HUES64 (cell line): ENCODE results near the gene MRPL39.

ENCODE experiments used
- H3K27ac ChIP-seq: 2 replicates; pipeline ENCODE4 v1.7.0; 2013; ENCODE audit warnings: low read depth, low read length, inconsistent platforms
- H3K27me3 ChIP-seq: 2 replicates; pipeline ENCODE4 v1.6.1; 2013; ENCODE audit warnings: mild to moderate bottlenecking, low read length; ENCODE audit not compliant: insufficient read depth
- H3K36me3 ChIP-seq: 2 replicates; pipeline ENCODE4 v1.6.1; 2013; ENCODE audit warnings: mild to moderate bottlenecking, low read length; ENCODE audit not compliant: insufficient read depth
- H3K4me1 ChIP-seq: 2 replicates; pipeline ENCODE4 v1.6.1; 2013; ENCODE audit warnings: mild to moderate bottlenecking, low read length, moderate library complexity; ENCODE audit not compliant: insufficient read depth
- H3K4me3 ChIP-seq: 2 replicates; pipeline ENCODE4 v1.5.1; 2013; ENCODE audit warnings: mild to moderate bottlenecking, low read length, moderate library complexity
- H3K9ac ChIP-seq: 2 replicates; pipeline ENCODE4 v1.6.1; 2013; ENCODE audit warnings: mild to moderate bottlenecking, low read depth, low read length
- H3K9me3 ChIP-seq: 2 replicates; pipeline ENCODE4 v1.6.1; 2013; ENCODE audit warnings: low read depth, low read length; ENCODE audit not compliant: insufficient read depth
- WGBS: fragments of 150-250, 120-280 bp; methylation state at CpG from one replicate; pipeline ENCODE4 v1.1.7; 2013; ENCODE audit warnings: missing lambda C conversion rate; 5-methylcytosine and 5-hydroxymethylcytosine counted together

Gene MRPL39

GRCh38 chr21:25566645-25567044 is 40.6 kb downstream of the MRPL39 start:
- Histone ChIP-seq H3K9me3 (no peaks in the 10 kb centered on the region), H3K36me3 (no peaks in the 10 kb centered on the region; the same call in 1 of the 2 replicates), H3K27me3 (peaks cover 20% of the 10 kb centered on the region), H3K27ac (no peak overlapping the region), H3K4me1 (0 out of 2 replicates have a peak, but pooled peaks cover 5% of the 10 kb centered on the region), H3K4me3 (no peak overlapping the region), H3K9ac (no peak overlapping the region)
- 81% methylated on average over 3 of the region's 3 CpGs for WGBS

GRCh38 chr21:25565272-25566211 is 41.7 kb downstream of the MRPL39 start:
- no peaks in the 10 kb centered on the region for H3K9me3 ChIP-seq
- peaks cover 31% of the 10 kb centered on the region for H3K27me3 ChIP-seq
- no peak overlapping the region for H3K9ac ChIP-seq
- no peak overlapping the region for H3K4me3 ChIP-seq
- H3K36me3 ChIP-seq, result no peaks in the 10 kb centered on the region; the same call in 1 of the 2 replicates
- WGBS, result 94% methylated on average over 3 of the region's 3 CpGs
- H3K27ac ChIP-seq, result no peak overlapping the region
- 0 out of 2 replicates have a peak, but pooled peaks cover 5% of the 10 kb centered on the region for H3K4me1 ChIP-seq

- Histone ChIP-seq H3K27me3 (peaks cover 33% of the 10 kb centered on the region), H3K9me3 (no peaks in the 10 kb centered on the region), H3K36me3 (no peaks in the 10 kb centered on the region; the same call in 1 of the 2 replicates), H3K27ac (no peak overlapping the region), H3K9ac (no peak overlapping the region), H3K4me3 (no peak overlapping the region), H3K4me1 (0 out of 2 replicates have a peak, but pooled peaks cover 5% of the 10 kb centered on the region)
- 96% methylated on average over 3 of the region's 3 CpGs for WGBS
Measured at GRCh38 chr21:25564349-25564948, 42.8 kb downstream of the MRPL39 start.

GRCh38 chr21:25563361-25564116 is 43.7 kb downstream of the MRPL39 start:
- Histone ChIP-seq H3K9me3 (no peaks in the 10 kb centered on the region), H3K27me3 (peaks cover 33% of the 10 kb centered on the region), H3K4me1 (0 out of 2 replicates have a peak, but pooled peaks cover 3% of the 10 kb centered on the region), H3K9ac (no peak overlapping the region), H3K4me3 (no peak overlapping the region), H3K36me3 (no peaks in the 10 kb centered on the region; the same call in 1 of the 2 replicates), H3K27ac (no peak overlapping the region)
- WGBS, result 90% methylated on average over 3 of the region's 3 CpGs

GRCh38 chr21:25562660-25563059 is 44.6 kb downstream of the MRPL39 start:
- no peak overlapping the region for H3K27ac ChIP-seq
- H3K36me3 ChIP-seq, result no peaks in the 10 kb centered on the region; the same call in 1 of the 2 replicates

GRCh38 chr21:25561668-25562641 is 45.3 kb downstream of the MRPL39 start:
- no peak overlapping the region for H3K27ac ChIP-seq
- no peaks in the 10 kb centered on the region for H3K4me1 ChIP-seq
- no peaks in the 10 kb centered on the region for H3K9me3 ChIP-seq
- WGBS, result 3% methylated on average over 74 of the region's 74 CpGs
- H3K9ac ChIP-seq, result peak overlapping the region; percentile 74
- H3K27me3 ChIP-seq, result peaks cover 33% of the 10 kb centered on the region
- H3K36me3 ChIP-seq, result no peaks in the 10 kb centered on the region; the same call in 1 of the 2 replicates
- H3K4me3 ChIP-seq, result peak overlapping the region; percentile 64

More at GRCh38 chr21:25562660-25563059, 44.6 kb downstream of the MRPL39 start:
- 65% methylated on average over 10 of the region's 10 CpGs for WGBS
- Histone ChIP-seq H3K4me3 (peak overlapping the region; percentile 64), H3K4me1 (no peaks in the 10 kb centered on the region), H3K27me3 (peaks cover 33% of the 10 kb centered on the region), H3K9me3 (no peaks in the 10 kb centered on the region), H3K9ac (peak overlapping the region; percentile 74)

- no peak overlapping the region for H3K4me3 ChIP-seq
- no peak overlapping the region for H3K9ac ChIP-seq
- 94% methylated on average over 3 of the region's 3 CpGs for WGBS
Measured at GRCh38 chr21:25560891-25561290, 46.4 kb downstream of the MRPL39 start.

GRCh38 chr21:25560271-25560685 is 47.0 kb downstream of the MRPL39 start:
- H3K27ac ChIP-seq, result no peak overlapping the region
- 96% methylated on average over 4 of the region's 4 CpGs for WGBS
- no peak overlapping the region for H3K9ac ChIP-seq
- no peaks in the 10 kb centered on the region; the same call in 1 of the 2 replicates for H3K36me3 ChIP-seq
- no peaks in the 10 kb centered on the region for H3K4me1 ChIP-seq
- peaks cover 33% of the 10 kb centered on the region for H3K27me3 ChIP-seq
- H3K4me3 ChIP-seq, result no peak overlapping the region
- no peaks in the 10 kb centered on the region for H3K9me3 ChIP-seq

More at GRCh38 chr21:25560891-25561290, 46.4 kb downstream of the MRPL39 start:
- H3K9me3 ChIP-seq, result no peaks in the 10 kb centered on the region
- H3K36me3 ChIP-seq, result no peaks in the 10 kb centered on the region; the same call in 1 of the 2 replicates
- no peaks in the 10 kb centered on the region for H3K4me1 ChIP-seq
- peaks cover 33% of the 10 kb centered on the region for H3K27me3 ChIP-seq
- H3K27ac ChIP-seq, result no peak overlapping the region

GRCh38 chr21:25559746-25560145 is 47.5 kb downstream of the MRPL39 start:
- Histone ChIP-seq H3K4me1 (no peaks in the 10 kb centered on the region), H3K9ac (no peak overlapping the region), H3K36me3 (no peaks in the 10 kb centered on the region), H3K9me3 (no peaks in the 10 kb centered on the region), H3K27ac (no peak overlapping the region), H3K27me3 (peaks cover 33% of the 10 kb centered on the region), H3K4me3 (no peak overlapping the region)
- 96% methylated on average over 1 of the region's 1 CpG for WGBS

GRCh38 chr21:25558123-25558522 is 49.2 kb downstream of the MRPL39 start:
- 98% methylated on average over 2 of the region's 2 CpGs for WGBS

More at GRCh38 chr21:25558123-25558522, 49.2 kb downstream of the MRPL39 start:
- no peak overlapping the region for H3K4me3 ChIP-seq
- H3K4me1 ChIP-seq, result no peaks in the 10 kb centered on the region
- no peak overlapping the region for H3K27ac ChIP-seq
- peaks cover 27% of the 10 kb centered on the region for H3K27me3 ChIP-seq
- no peaks in the 10 kb centered on the region for H3K9me3 ChIP-seq
- no peak overlapping the region for H3K9ac ChIP-seq
- H3K36me3 ChIP-seq, result no peaks in the 10 kb centered on the region
